HG03442 (cell line): Measurements from ENCODE around the gene SMAGP.

ENCODE experiments used
- ATAC-seq: cut with Tn5 transposase; IDR thresholded peaks from one replicate; pipeline ENCODE4 v1.9.1; 2021; ENCODE audit warnings: mild to moderate bottlenecking, moderate library complexity; ENCODE audit not compliant: unreplicated experiment

SMAGP gene

DNA sequence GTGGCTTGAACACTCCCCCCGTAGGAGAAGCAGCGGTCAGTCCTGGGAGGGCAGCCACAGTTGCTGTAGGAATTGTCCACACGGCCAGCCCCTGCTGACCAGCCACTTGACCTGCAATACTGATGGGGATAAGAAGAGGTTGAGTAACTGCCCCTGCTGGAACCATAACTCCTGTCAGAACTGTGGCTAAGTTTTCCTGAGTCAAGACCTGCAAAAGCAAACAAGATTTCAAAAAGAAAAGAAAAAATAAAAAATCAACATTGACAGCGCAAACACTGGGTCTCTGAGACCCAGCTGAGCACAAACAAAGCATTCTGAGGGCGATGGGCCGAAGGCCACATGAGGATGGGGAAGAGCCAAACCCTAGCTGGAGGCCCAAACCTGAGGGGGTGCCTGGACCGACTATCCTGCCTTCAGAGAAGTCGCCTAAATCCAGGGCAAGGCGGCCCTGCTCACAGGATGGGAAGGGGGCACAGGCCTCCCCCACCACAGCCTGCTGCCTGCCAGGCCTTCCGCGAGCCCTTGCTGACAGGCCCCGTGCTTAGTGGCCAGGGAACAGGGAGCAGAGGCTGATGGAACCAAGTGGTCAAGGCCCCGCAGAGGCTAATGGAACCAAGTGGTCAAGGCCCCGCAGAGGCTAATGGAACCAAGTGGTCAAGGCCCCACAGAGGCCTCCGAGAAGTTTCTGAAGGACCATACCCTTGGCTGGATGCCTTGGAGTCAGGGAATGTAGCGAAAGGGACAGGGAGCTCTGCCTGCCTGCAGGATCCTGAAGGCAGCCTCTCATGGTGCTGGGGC lies 71.4 kb downstream of the SMAGP start:
- no peak for ATAC-seq

DNA sequence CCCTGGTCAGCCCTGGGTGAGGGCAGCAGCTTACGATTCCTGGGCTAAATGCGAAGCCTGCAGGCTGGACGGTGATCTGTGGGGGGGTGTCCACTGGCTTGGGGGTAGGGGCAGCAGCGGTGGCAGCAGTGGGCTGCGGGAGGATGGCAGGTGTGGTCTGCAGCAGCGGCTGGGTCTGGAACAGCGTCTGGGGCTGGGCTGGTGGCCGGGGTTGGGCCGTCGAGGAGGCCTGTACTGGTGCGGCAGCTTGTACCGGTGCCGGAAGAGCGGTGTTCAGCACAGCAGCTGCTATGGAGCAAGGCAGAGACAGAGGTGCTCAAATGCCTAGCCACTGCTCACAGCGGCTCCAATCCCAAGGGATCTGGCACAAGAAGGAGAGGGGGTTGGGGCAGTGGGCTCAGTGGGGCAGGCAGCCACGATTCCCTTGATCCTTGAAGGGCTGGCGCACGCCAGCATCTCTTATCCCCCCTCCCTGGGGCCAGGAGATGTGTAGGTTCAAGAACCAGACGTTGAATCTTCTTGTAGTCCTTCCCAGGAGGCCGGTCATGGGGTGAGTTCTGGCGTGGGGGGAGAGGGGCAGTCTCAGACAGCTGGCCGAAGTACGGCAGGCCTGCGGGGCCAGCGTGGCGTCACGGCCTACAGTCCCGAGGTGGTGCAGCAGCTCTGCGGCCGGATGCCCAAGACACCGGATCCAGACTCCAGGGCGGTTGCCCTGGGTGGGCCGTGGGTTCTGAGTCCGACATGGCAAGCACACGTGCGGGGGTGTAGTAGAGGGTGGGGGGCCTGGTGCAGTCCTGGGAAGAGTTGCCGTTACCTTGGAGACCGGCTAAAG lies 72.3 kb downstream of the SMAGP start:
- ATAC-seq: no peak

DNA sequence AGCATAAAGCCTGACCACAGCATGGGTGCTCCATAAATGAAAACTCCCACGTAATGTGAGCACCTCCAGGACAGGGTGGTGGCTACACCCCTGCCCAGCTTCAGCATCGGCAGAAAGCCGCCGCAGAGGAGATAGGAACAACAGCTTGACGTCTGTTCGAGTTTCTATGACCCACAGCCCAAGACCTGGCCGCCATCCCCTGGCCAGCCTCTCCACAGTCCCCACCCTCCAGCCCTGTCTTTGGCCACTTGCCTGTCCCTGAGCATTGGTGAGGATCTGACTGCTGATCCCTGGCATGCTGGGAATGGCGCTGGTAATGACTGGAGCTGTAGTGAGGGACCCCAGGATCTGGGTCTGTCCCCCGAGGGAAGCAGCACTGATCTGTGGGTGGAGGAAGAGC lies 73.7 kb downstream of the SMAGP start:
- ATAC-seq: no peak

DNA sequence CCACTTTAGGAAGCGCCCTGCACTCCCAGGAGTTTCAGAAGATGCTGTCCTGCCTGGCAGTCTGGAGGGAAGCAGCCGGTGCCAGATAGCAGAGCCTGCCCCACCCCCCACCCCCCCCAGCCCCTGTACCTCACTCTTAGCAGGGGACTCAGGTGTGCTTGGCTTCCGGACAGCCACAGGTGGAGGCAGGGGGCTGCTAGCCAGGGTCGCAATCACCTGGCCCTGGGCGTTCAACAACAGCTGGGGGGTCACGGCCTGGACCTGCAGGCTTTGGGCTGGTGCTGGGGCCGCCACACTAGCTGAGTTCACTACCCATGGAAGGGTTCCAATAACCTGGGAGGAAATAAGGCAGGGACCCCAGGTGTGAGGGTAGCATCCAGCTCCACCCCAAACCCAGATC lies 74.4 kb downstream of the SMAGP start:
- ATAC-seq: no peak
